H1 (cell line): ENCODE results near the gene MYG1. TPM values are rescaled to one million over a fixed set of nuclear protein-coding genes. Genes with fewer than 3 reads are reported as not detected.

Source experiments
- CTCF ChIA-PET: fragments of 300-600 bp; sonication (Branson Sonifier 250); formaldehyde crosslinking; loops from one replicate; lab custom pipeline; 2021; ENCODE audit not compliant: partially characterized antibody; lab: Charles Lee
- POLR2A ChIA-PET: fragments of 300-600 bp; sonication (Branson Sonifier 250); formaldehyde crosslinking; loops from one replicate; lab custom pipeline; 2021; ENCODE audit warnings: inconsistent platforms; ENCODE audit not compliant: partially characterized antibody; lab: Charles Lee
- DNase-seq, 2 experiments: peaks; one replicate each; pipeline versions ENCODE4 v3.0.0 to v3.0.0-alpha.2; 2010 to 2022; ENCODE audit warnings: low spot score in 2 of 2, low read depth in 1 of 2, mixed read lengths in 1 of 2
- FAIRE-seq: peaks from 2 replicates; lab custom pipeline; 2011; peaks lifted over from hg19 to GRCh38; lab: Jason Lieb, UNC
- H2AFZ ChIP-seq: 2 replicates; pipeline ENCODE4 v1.8.1; 2012; ENCODE audit warnings: low read length, inconsistent platforms
- H2AK5ac ChIP-seq: 2 replicates; pipeline ENCODE4 v1.6.1; 2013; ENCODE audit warnings: low read depth, low read length
- H2BK120ac ChIP-seq: replicated peaks from 2 replicates; pipeline ENCODE3; 2013; ENCODE audit warnings: low read depth, low read length, inconsistent platforms
- H2BK12ac ChIP-seq: 2 replicates; pipeline ENCODE4 v1.6.1; 2013; ENCODE audit warnings: low read depth, low read length
- H2BK15ac ChIP-seq: 2 replicates; pipeline ENCODE4 v1.6.1; 2013; ENCODE audit warnings: low read length
- H2BK20ac ChIP-seq: 2 replicates; pipeline ENCODE4 v1.6.1; 2013; ENCODE audit warnings: low read length
- H2BK5ac ChIP-seq: 2 replicates; pipeline ENCODE4 v1.6.1; 2013; ENCODE audit warnings: low read depth, low read length
- H3K14ac ChIP-seq: 2 replicates; pipeline ENCODE4 v1.6.1; 2013; ENCODE audit warnings: inconsistent platforms; ENCODE audit not compliant: insufficient read length
- H3K18ac ChIP-seq: 2 replicates; pipeline ENCODE4 v1.6.1; 2013; ENCODE audit warnings: low read length; ENCODE audit errors: extremely low read depth
- H3K23ac ChIP-seq: 2 replicates; pipeline ENCODE4 v1.6.1; 2013; ENCODE audit warnings: inconsistent platforms; ENCODE audit not compliant: insufficient read length
- H3K23me2 ChIP-seq: 2 replicates; pipeline ENCODE4 v1.6.1; 2013; ENCODE audit warnings: low read depth, low read length
- H3K27ac ChIP-seq: 2 replicates; pipeline ENCODE4 v1.6.1; 2011; ENCODE audit warnings: low read depth, low read length, inconsistent platforms
- H3K27me3 ChIP-seq, 4 experiments: replicated peaks in 1 of 4; 1 replicate in 1 of 4; 2 replicates in 3 of 4; pipeline versions ENCODE4 v1.6.1 to v1.8.1; 2011 to 2013; ENCODE audit warnings: low read length in 3 of 4, mild to moderate bottlenecking in 3 of 4, inconsistent platforms in 2 of 4, mixed read lengths in 2 of 4, moderate library complexity in 1 of 4; ENCODE audit not compliant: control insufficient read depth in 3 of 4, insufficient read depth in 3 of 4; ENCODE audit errors: extremely low read depth in 1 of 4
- H3K36me3 ChIP-seq, 4 experiments: 2 replicates each; pipeline versions ENCODE4 v1.6.1 to v1.8.1; 2011 to 2013; ENCODE audit warnings: mild to moderate bottlenecking in 4 of 4, low read length in 3 of 4, moderate library complexity in 2 of 4, control low read depth in 1 of 4, inconsistent platforms in 1 of 4; ENCODE audit not compliant: insufficient read depth in 4 of 4, control insufficient read depth in 2 of 4
- H3K4ac ChIP-seq: replicated peaks from 2 replicates; pipeline ENCODE3; 2013; ENCODE audit warnings: low read length, low read depth, mixed read lengths, inconsistent platforms; ENCODE audit not compliant: insufficient read length
- H3K4me1 ChIP-seq, 4 experiments: replicated peaks in 1 of 4; 1 replicate in 1 of 4; 2 replicates in 3 of 4; pipeline versions ENCODE4 v1.6.1 to v1.8.1; 2011 to 2013; ENCODE audit warnings: low read length in 3 of 4, inconsistent platforms in 2 of 4, mixed read lengths in 1 of 4; ENCODE audit not compliant: insufficient read depth in 4 of 4, control insufficient read depth in 3 of 4
- H3K4me2 ChIP-seq, 2 experiments: 2 replicates each; pipeline versions ENCODE4 v1.6.1 to v1.8.1; 2011 to 2013; ENCODE audit warnings: low read depth in 2 of 2, low read length in 2 of 2, control low read depth in 1 of 2, inconsistent platforms in 1 of 2, mild to moderate bottlenecking in 1 of 2; ENCODE audit not compliant: insufficient read depth in 1 of 2
- H3K4me3 ChIP-seq, 4 experiments: fragments of 200-600, 300-600 bp in 1 of 4; sonication (generic), shearing (Covaris generic), sonication (Bioruptor Twin) in 1 of 4; 2 replicates each; pipeline versions ENCODE4 v1.5.1 to v1.8.1; 2011 to 2016; ENCODE audit warnings: low read length in 4 of 4, low read depth in 3 of 4, control low read depth in 2 of 4, inconsistent platforms in 2 of 4, mild to moderate bottlenecking in 2 of 4, mixed read lengths in 1 of 4, moderate library complexity in 1 of 4; ENCODE audit not compliant: insufficient read depth in 2 of 4; ENCODE audit errors: extremely low read depth in 1 of 4
- H3K56ac ChIP-seq: replicated peaks from 2 replicates; pipeline ENCODE3; 2013; ENCODE audit warnings: low read depth, mild to moderate bottlenecking, mixed read lengths, low read length, inconsistent platforms; ENCODE audit not compliant: insufficient read length
- H3K79me1 ChIP-seq: 2 replicates; pipeline ENCODE4 v1.6.1; 2013; ENCODE audit warnings: low read depth, low read length, control low read depth
- H3K79me2 ChIP-seq, 2 experiments: 2 replicates each; pipeline versions ENCODE4 v1.6.1 to v1.8.1; 2012 to 2013; ENCODE audit warnings: low read length in 2 of 2, mild to moderate bottlenecking in 2 of 2, inconsistent platforms in 1 of 2; ENCODE audit not compliant: insufficient read depth in 2 of 2, control insufficient read depth in 1 of 2
- H3K9ac ChIP-seq, 4 experiments: replicated peaks in 1 of 4; 1 replicate in 1 of 4; 2 replicates in 3 of 4; pipeline versions ENCODE4 v1.6.1 to v1.8.1; 2011 to 2013; ENCODE audit warnings: low read depth in 3 of 4, low read length in 3 of 4, control low read depth in 2 of 4, mild to moderate bottlenecking in 2 of 4, moderate library complexity in 2 of 4, inconsistent platforms in 1 of 4; ENCODE audit errors: extremely low read depth in 1 of 4
- H3K9me3 ChIP-seq, 2 experiments: 2 replicates each; pipeline versions ENCODE4 v1.6.1 to v1.8.1; 2012 to 2013; ENCODE audit warnings: mild to moderate bottlenecking in 2 of 2, moderate library complexity in 2 of 2, control low read depth in 1 of 2, inconsistent platforms in 1 of 2, low read depth in 1 of 2, low read length in 1 of 2, mixed read lengths in 1 of 2; ENCODE audit not compliant: insufficient read depth in 2 of 2
- H4K20me1 ChIP-seq, 2 experiments: replicated peaks in 1 of 2; 2 replicates each; pipeline versions ENCODE3 to v1.8.1; 2011 to 2013; ENCODE audit warnings: inconsistent platforms in 2 of 2, low read length in 2 of 2, mild to moderate bottlenecking in 1 of 2; ENCODE audit not compliant: insufficient read depth in 2 of 2, control insufficient read depth in 1 of 2
- H4K5ac ChIP-seq: 2 replicates; pipeline ENCODE4 v1.6.1; 2013; ENCODE audit warnings: low read length, low read depth, mixed read lengths, inconsistent platforms; ENCODE audit not compliant: insufficient read length
- H4K8ac ChIP-seq: 2 replicates; pipeline ENCODE4 v1.8.0; 2013; ENCODE audit warnings: mild to moderate bottlenecking, moderate library complexity, low read length, inconsistent platforms; ENCODE audit not compliant: insufficient read depth; ENCODE audit errors: extremely low read depth
- H4K91ac ChIP-seq: replicated peaks from 2 replicates; pipeline ENCODE3; 2013; ENCODE audit warnings: low read length, mixed read lengths, inconsistent platforms; ENCODE audit not compliant: insufficient read length
- E2F6 ChIP-seq: IDR thresholded peaks from 2 replicates; pipeline ENCODE4 v1.6.1; 2012; ENCODE audit warnings: inconsistent platforms
- EZH2 ChIP-seq: fragments of 200-600 bp; sonication (generic); IDR thresholded peaks from 2 replicates; pipeline ENCODE4 v1.7.1; 2012; ENCODE audit warnings: low read depth, mild to moderate bottlenecking, moderate library complexity, low read length, inconsistent platforms; ENCODE audit not compliant: severe bottlenecking
- SP1 ChIP-seq: IDR thresholded peaks from 2 replicates; pipeline ENCODE4 v1.6.1; 2011; ENCODE audit warnings: low read depth, low read length
- WGBS, 2 experiments: shearing (Covaris generic) in 1 of 2; methylation state at CpG; one replicate each; pipeline versions ENCODE4 v1.1.6 to v1.1.7; 2013 to 2015; ENCODE audit warnings: low lambda C conversion rate in 2 of 2, mixed read lengths in 2 of 2, inconsistent platforms in 1 of 2, low coverage in 1 of 2, missing lambda C conversion rate in 1 of 2; ENCODE audit not compliant: insufficient replicate concordance in 2 of 2, insufficient coverage in 1 of 2, insufficient read length in 1 of 2; ENCODE audit errors: extremely low coverage in 1 of 2, missing lambda C conversion rate in 1 of 2; 5-methylcytosine and 5-hydroxymethylcytosine counted together
- polyA plus RNA-seq, 7 experiments: library from polyadenylated mRNA; depleted of rRNA in 3 of 7; stranded (reverse) in 5 of 7; unstranded in 2 of 7; fragments of >200 nt in 5 of 7; fragments of 200-250 nt in 2 of 7; gene quantifications; 1 replicate in 5 of 7; 2 replicates in 1 of 7; 4 replicates in 1 of 7; pipeline versions ENCODE4 v1.2.1 to v1.2.3, GENCODE V29; 2011 to 2013; ENCODE audit warnings: missing spikeins in 2 of 7, mixed read lengths in 2 of 7
- total RNA-seq: library from RNA; stranded (reverse); fragmentation: NEBNext Ultra II Directional; extraction: Animal tissue kit (Norgen Biotek cat#: 25700); gene quantifications from 2 replicates; pipeline ENCODE4 v1.2.1, GENCODE V29; 2021

Gene MYG1
- total and polyA plus RNA-seq, 2 of the 8 experiments (the other 6 are each of a cell fraction or from before 2014, with no cell fraction given), result 83.3 to 104 TPM

GRCh38 chr12:53324113-53324778 lies 24.8 kb downstream of the MYG1 start:
- Histone ChIP-seq H2AFZ (peak overlapping the region; percentile 44; the same call in 1 of the 2 replicates), H3K4me1 (peaks cover 0 to 20% (median 12%) of the 10 kb centered on the region in 4 experiments; a peak in 6 of 7 replicates), H2BK120ac (no peak overlapping the region), H3K4ac (no peak overlapping the region), H2BK15ac (peak overlapping the region; percentile 5; the same call in 1 of the 2 replicates), H3K79me1 (no peaks in the 10 kb centered on the region), H4K8ac (no peak overlapping the region), H3K23ac (no peak overlapping the region), H2BK12ac (peak overlapping the region; percentile 44; the same call in 1 of the 2 replicates), H3K14ac (no peak overlapping the region), H2AK5ac (no peak overlapping the region), H3K4me2 (peak overlapping the region; percentile 45 to 78), H3K4me3 (peak overlapping the region; percentile 1 to 80 (median 48); a peak in 7 of 8 replicates), H4K20me1 (peaks cover 2% of the 10 kb centered on the region in 2 experiments), H2BK5ac (no peak overlapping the region), H3K9ac (no peak overlapping the region), H3K79me2 (no peaks in the 10 kb centered on the region), H4K91ac (no peak overlapping the region), H3K18ac (peak overlapping the region; percentile 4; the same call in 1 of the 2 replicates), H3K56ac (no peak overlapping the region), H3K27ac (no peak overlapping the region), H3K36me3 (peaks cover 0 to 3% (median 0%) of the 10 kb centered on the region in 4 experiments; a peak in 1 of 8 replicates), H3K9me3 (no peaks in the 10 kb centered on the region), H2BK20ac (no peak overlapping the region), H3K27me3 (peaks cover 13 to 59% (median 46%) of the 10 kb centered on the region in 4 experiments), H3K23me2 (peaks cover 6% of the 10 kb centered on the region; the same call in 1 of the 2 replicates), H4K5ac (no peak overlapping the region)
- TF ChIP-seq E2F6 (0 out of 2 replicates have a peak, but pooled peaks have one; percentile 10), SP1 (no peak), EZH2 (peak; percentile 4)
- ChIA-PET POLR2A (interaction anchor here (0.9 to 8.0 kb wide), 12 partner anchors 11 to 176 kb away, joined by 3 to 51 read pairs (median 4); partner anchors contain the start of genes ESPL1, MAP3K12, MYG1 and PRR13), CTCF (interaction anchor here (0.7 to 21.2 kb wide), 23 partner anchors 9 to 274 kb away, joined by 3 to 381 read pairs (median 6); partner anchors contain the start of genes NPFF, PFDN5, SP7 and TNS2)
- DNase-seq, result peak in 1 of 2 experiments; percentile 60
- WGBS, 2 experiments, result 14% methylated on average over 28 of the region's 28 CpGs; no CpG with 5 or more reads in 1 of the 2 experiments
- no peak for FAIRE-seq
